Measurements from ENCODE around the gene CDC123.

Gene CDC123

DNA sequence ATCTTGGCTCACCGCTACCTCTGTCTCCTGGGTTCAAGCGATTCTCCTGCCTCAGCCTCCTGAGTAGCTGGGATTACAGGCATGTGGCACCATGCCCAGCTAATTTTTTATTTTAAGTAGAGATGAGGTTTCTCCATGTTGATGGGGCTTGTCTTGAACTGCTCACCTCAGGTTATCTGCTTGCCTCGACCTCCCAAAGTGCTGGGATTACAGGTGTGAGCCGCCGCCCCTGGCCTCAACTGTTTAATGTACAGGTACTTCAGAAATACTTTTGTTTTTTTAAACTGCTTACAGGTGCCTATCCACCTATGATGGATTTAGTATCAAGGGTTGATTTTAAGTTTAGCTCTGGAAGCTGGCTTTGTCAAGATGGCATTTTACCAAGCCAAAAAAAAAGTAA, 55.6 kb downstream of the CDC123 start:
- TF ChIP-seq CTCF (IDR thresholded peaks at IDR 0.05; ENCODE audit: insufficient read depth, low read length, poor library complexity, severe bottlenecking), result no peak
- no peak for DNase-seq (ENCODE audit: extremely low read depth, insufficient read length)
- Histone ChIP-seq H3K27me3 (replicated peaks; ENCODE audit: control insufficient read depth, insufficient read depth, low read length) (no peaks in the 10 kb centered on the region), H3K4me3 (replicated peaks; ENCODE audit: low read depth, low read length) (no peak overlapping the region), H3K36me3 (ENCODE audit: control insufficient read depth, insufficient read depth, low read length) (peaks cover 6% of the 10 kb centered on the region)

DNA sequence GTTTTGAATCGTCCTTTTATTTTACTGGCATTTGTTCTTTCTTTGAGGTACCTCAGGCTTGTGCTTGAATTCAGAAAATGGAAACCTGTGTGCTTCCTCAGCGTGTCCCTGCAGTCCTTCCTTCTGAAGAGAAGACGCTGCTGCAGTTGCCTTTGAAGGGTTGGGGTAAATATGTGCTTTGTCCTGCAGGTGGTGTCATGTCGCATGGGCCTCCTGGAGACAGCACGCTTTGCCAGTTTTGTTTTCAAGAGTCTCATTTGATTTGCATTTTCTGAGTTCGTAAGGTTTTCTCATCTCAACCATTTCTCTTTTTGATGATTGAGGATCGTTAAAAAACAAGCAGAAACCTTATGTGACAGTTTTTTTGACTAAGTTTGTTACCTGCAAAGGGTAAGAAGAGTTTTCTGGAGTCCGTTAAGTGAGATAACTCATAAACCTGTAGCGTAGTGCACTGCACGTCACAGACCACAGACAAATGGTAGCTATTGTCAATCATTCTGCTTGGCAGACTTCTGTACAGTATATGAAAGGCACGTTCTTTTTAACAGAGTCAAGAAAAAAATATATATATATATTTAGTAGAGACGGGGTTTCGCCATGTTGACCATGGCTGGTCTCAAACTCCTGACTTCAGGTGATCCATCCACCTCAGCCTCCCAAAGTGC, 57.0 kb downstream of the CDC123 start:
- TF ChIP-seq CTCF (IDR thresholded peaks at IDR 0.05; ENCODE audit: insufficient read depth, low read length, poor library complexity, severe bottlenecking), result peak; percentile 75
- no peak overlapping the region for H3K4me3 ChIP-seq (replicated peaks; ENCODE audit: low read depth, low read length)
- no peak for DNase-seq (ENCODE audit: extremely low read depth, insufficient read length)
- H3K36me3 ChIP-seq (ENCODE audit: control insufficient read depth, insufficient read depth, low read length), result no peaks in the 10 kb centered on the region
- no peaks in the 10 kb centered on the region for H3K27me3 ChIP-seq (replicated peaks; ENCODE audit: control insufficient read depth, insufficient read depth, low read length)

GRCh38 chr10:12255048-12255447, 59.1 kb downstream of the CDC123 start:
- no peak for TF ChIP-seq CTCF (IDR thresholded peaks at IDR 0.05; ENCODE audit: insufficient read depth, low read length, poor library complexity, severe bottlenecking)
- no peaks in the 10 kb centered on the region for H3K27me3 ChIP-seq (replicated peaks; ENCODE audit: control insufficient read depth, insufficient read depth, low read length)
- DNase-seq (ENCODE audit: extremely low read depth, insufficient read length), result no peak

GRCh38 chr10:12259988-12260387, 64.0 kb downstream of the CDC123 start:
- H3K27me3 ChIP-seq (replicated peaks; ENCODE audit: control insufficient read depth, insufficient read depth, low read length), result no peaks in the 10 kb centered on the region

More at GRCh38 chr10:12255048-12255447, 59.1 kb downstream of the CDC123 start:
- H3K4me3 ChIP-seq (replicated peaks; ENCODE audit: low read depth, low read length), result no peak overlapping the region
- H3K36me3 ChIP-seq (ENCODE audit: control insufficient read depth, insufficient read depth, low read length), result no peaks in the 10 kb centered on the region

GRCh38 chr10:12262278-12262981, 66.4 kb downstream of the CDC123 start:
- no peak for TF ChIP-seq CTCF (IDR thresholded peaks at IDR 0.05; ENCODE audit: insufficient read depth, low read length, poor library complexity, severe bottlenecking)
- no peak for DNase-seq (ENCODE audit: extremely low read depth, insufficient read length)
- Histone ChIP-seq H3K4me3 (replicated peaks; ENCODE audit: low read depth, low read length) (no peak overlapping the region), H3K36me3 (ENCODE audit: control insufficient read depth, insufficient read depth, low read length) (no peaks in the 10 kb centered on the region), H3K27me3 (replicated peaks; ENCODE audit: control insufficient read depth, insufficient read depth, low read length) (no peaks in the 10 kb centered on the region)

More at GRCh38 chr10:12259988-12260387, 64.0 kb downstream of the CDC123 start:
- Histone ChIP-seq H3K4me3 (replicated peaks; ENCODE audit: low read depth, low read length) (no peak overlapping the region), H3K36me3 (ENCODE audit: control insufficient read depth, insufficient read depth, low read length) (no peaks in the 10 kb centered on the region)
- no peak for TF ChIP-seq CTCF (IDR thresholded peaks at IDR 0.05; ENCODE audit: insufficient read depth, low read length, poor library complexity, severe bottlenecking)
- DNase-seq (ENCODE audit: extremely low read depth, insufficient read length), result no peak
